HEK293 (cell line): ENCODE data around the gene RAB9A.
A peak's percentile ranks its signal among the peaks of the same experiment; 100 is the strongest.

Experiments used
- CTCF ChIP-seq: fragments of 450-650 bp; formaldehyde crosslinking; IDR thresholded peaks from 2 replicates; pipeline ENCODE4 v1.5.1; 2016; ENCODE audit warnings: missing biosample characterization, missing genetic modification characterization
- GLI4 ChIP-seq: fragments of 450-650 bp; formaldehyde crosslinking; IDR thresholded peaks from 2 replicates; pipeline ENCODE4 v1.5.1; 2016; ENCODE audit warnings: missing biosample characterization, missing genetic modification characterization
- GLIS1 ChIP-seq: fragments of 450-650 bp; formaldehyde crosslinking; IDR thresholded peaks from 2 replicates; pipeline ENCODE4 v1.5.1; 2016; ENCODE audit warnings: missing biosample characterization, missing genetic modification characterization
- ZNF391 ChIP-seq: fragments of 450-650 bp; formaldehyde crosslinking; IDR thresholded peaks from 2 replicates; pipeline ENCODE4 v1.5.1; 2016; ENCODE audit warnings: low read depth, missing biosample characterization, missing genetic modification characterization, borderline replicate concordance
- TF ChIP-seq, protein P1 (sequence below): fragments of 450-650 bp; formaldehyde crosslinking; IDR thresholded peaks from 2 replicates; pipeline ENCODE4 v1.5.1; 2016; ENCODE audit warnings: missing biosample characterization, missing genetic modification characterization

- TF ChIP-seq CTCF (tag by site-specific recombination) (no peak; the same call in 1 of the 2 replicates), GLI4 (no peak), GLIS1 (tag by site-specific recombination) (no peak; the same call in 1 of the 2 replicates), ZNF391 (tag by site-specific recombination) (peak; percentile 40; the same call in 1 of the 2 replicates)
- TF ChIP-seq, protein P1, sequence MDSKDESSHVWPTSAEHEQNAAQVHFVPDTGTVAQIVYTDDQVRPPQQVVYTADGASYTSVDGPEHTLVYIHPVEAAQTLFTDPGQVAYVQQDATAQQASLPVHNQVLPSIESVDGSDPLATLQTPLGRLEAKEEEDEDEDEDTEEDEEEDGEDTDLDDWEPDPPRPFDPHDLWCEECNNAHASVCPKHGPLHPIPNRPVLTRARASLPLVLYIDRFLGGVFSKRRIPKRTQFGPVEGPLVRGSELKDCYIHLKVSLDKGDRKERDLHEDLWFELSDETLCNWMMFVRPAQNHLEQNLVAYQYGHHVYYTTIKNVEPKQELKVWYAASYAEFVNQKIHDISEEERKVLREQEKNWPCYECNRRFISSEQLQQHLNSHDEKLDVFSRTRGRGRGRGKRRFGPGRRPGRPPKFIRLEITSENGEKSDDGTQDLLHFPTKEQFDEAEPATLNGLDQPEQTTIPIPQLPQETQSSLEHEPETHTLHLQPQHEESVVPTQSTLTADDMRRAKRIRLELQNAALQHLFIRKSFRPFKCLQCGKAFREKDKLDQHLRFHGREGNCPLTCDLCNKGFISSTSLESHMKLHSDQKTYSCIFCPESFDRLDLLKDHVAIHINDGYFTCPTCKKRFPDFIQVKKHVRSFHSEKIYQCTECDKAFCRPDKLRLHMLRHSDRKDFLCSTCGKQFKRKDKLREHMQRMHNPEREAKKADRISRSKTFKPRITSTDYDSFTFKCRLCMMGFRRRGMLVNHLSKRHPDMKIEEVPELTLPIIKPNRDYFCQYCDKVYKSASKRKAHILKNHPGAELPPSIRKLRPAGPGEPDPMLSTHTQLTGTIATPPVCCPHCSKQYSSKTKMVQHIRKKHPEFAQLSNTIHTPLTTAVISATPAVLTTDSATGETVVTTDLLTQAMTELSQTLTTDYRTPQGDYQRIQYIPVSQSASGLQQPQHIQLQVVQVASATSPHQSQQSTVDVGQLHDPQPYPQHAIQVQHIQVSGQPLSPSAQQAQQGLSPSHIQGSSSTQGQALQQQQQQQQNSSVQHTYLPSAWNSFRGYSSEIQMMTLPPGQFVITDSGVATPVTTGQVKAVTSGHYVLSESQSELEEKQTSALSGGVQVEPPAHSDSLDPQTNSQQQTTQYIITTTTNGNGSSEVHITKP (tag by site-specific recombination) = peak; percentile 92
Measured at GRCh38 chrX:13734278-13735172, 45.6 kb downstream of the RAB9A start, which contains the start of the genes OFD1 and TRAPPC2.
